ENCODE data around the gene FBXL7.

GRCh38 chr5:15544039-15544438 lies 44.1 kb downstream of the FBXL7 start:
- no peak for TF ChIP-seq CTCF (IDR thresholded peaks at IDR 0.05)
- TF ChIP-seq POLR2A (IDR thresholded peaks at IDR 0.05), result no peak
- TF ChIP-seq EP300 (IDR thresholded peaks at IDR 0.05), result no peak
- TF ChIP-seq POLR2AphosphoS5 (IDR thresholded peaks at IDR 0.05), result no peak

Measured in suprapubic skin (tissue), 4 donors.